Measurements from ENCODE around the gene TTL. TPM values are rescaled to one million over a fixed set of nuclear protein-coding genes. Genes with fewer than 3 reads are reported as not detected.

Gene TTL
- total RNA-seq, 2 experiments from 2014 or later: 29.2 to 29.6 TPM

DNA sequence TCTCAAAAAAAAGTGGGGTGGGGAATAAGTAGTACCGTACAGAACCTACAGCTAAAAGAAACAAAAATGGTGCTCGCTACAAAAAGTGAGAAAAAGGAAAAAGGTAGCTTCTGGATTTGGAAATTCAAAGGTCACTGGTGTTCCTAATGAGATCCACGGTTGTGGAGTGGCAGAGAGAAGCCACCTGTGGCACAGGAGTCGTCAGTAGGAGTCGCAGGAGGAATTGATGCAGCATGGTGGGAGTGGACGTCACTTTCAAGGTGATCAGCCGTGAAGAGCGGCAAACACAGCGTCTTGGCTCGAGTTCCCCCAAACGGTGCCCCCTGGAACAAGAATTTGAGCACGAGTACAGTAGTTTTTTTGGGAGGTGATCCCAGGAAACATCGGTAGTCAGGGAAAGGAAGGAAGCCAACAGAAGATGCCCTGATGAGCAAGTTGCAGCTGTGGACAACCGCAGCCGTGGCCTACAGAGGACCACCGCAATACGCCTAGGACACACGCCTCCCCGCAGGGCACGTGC, 1.4 kb upstream of the TTL start:
- ChIA-PET POLR2A (interaction anchor here (0.6 to 1.3 kb wide), 6 partner anchors 9 to 226 kb away, joined by 3 to 5 read pairs (median 3); partner anchors contain the start of gene ZC3H8), CTCF (interaction anchor here (0.8 to 2.3 kb wide), 18 partner anchors 8 to 246 kb away, joined by 3 to 15 read pairs (median 5); partner anchors contain the start of genes CHCHD5 and POLR1B)
- intact Hi-C loops (cut with micrococcal nuclease): loop anchor here (5.0 to 10.0 kb wide), 2 partner anchors 64 to 102 kb away; partner anchors contain the start of genes CHCHD5 and POLR1B
- Mint-ChIP-seq H3K4me1 (ENCODE audit: low read depth) (peaks cover 23% of the 10 kb centered on the region), H3K27me3 (no peaks in the 10 kb centered on the region), H3K4me3 (peak overlapping the region; percentile 84), H3K9me3 (no peaks in the 10 kb centered on the region), H3K36me3 (ENCODE audit: low read depth) (peaks cover 13% of the 10 kb centered on the region), H3K27ac (peak overlapping the region; percentile 55)
- ATAC-seq: no peak
- TF ChIP-seq CTCF (IDR thresholded peaks at IDR 0.05): no peak
- peak; percentile 27 for DNase-seq

- peak overlapping the region; percentile 87 for H3K27ac Mint-ChIP-seq
- POLR2A ChIA-PET: interaction anchor here (0.5 to 1.3 kb wide), 6 partner anchors 10 to 226 kb away, joined by 3 to 5 read pairs (median 3); partner anchors contain the start of gene ZC3H8
- H3K4me1 Mint-ChIP-seq (ENCODE audit: low read depth): peaks cover 27% of the 10 kb centered on the region
- peak; percentile 89 for ATAC-seq
- H3K9me3 Mint-ChIP-seq: no peaks in the 10 kb centered on the region
- intact Hi-C loops (cut with micrococcal nuclease): loop anchor here (5.0 to 10.0 kb wide), 2 partner anchors 64 to 101 kb away; partner anchors contain the start of genes CHCHD5 and POLR1B
- DNase-seq: peak; percentile 90
- CTCF ChIA-PET: interaction anchor here (0.8 to 2.3 kb wide), 16 partner anchors 8 to 245 kb away, joined by 3 to 15 read pairs (median 5); partner anchors contain the start of genes CHCHD5 and POLR1B
- H3K36me3 Mint-ChIP-seq (ENCODE audit: low read depth): peaks cover 14% of the 10 kb centered on the region
- TF ChIP-seq CTCF (IDR thresholded peaks at IDR 0.05): peak; percentile 81
- peak overlapping the region; percentile 84 for H3K4me3 Mint-ChIP-seq
- H3K27me3 Mint-ChIP-seq: no peaks in the 10 kb centered on the region
These were observed 867 bp upstream of the TTL start for GRCh38 chr2:112481050-112481527.

DNA sequence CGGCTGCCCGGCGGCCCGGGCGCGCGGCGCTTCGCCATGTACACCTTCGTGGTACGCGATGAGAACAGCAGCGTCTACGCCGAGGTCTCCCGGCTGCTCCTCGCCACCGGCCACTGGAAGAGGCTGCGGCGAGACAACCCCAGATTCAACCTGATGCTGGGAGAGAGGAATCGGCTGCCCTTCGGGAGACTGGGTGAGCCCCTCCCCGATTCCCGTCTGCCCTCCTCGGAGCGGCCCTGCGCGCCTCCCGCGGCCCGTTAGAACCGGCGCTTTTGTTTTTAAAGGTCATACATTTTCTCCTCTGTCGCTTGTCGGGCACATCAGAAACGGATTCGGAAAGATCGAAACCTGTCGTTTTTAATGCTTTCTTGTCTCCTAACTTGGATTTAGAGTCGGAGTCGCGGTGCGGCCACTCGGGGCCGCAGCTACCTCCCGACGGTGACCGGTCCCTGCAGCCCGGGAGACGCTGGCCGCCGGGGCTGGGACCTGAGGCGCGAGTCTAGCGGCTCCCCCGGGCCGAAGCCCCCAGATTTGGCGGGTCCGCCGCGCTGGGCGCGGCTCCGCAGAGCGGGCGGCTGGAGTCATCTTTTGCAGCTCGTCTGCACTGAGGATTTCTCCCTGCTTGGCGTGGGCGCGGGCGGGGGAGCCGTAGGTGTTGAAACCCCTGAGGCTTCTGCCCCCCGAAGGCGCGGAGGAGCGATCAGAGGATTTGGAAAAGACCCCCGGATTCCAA, 519 bp downstream of the TTL start:
- H3K4me3 Mint-ChIP-seq: peak overlapping the region; percentile 90
- peak; percentile 42 for DNase-seq
- peak; percentile 4 for ATAC-seq
- no peaks in the 10 kb centered on the region for H3K27me3 Mint-ChIP-seq
- POLR2A ChIA-PET: interaction anchor here (0.7 kb wide), 1 partner anchor 105 kb away, joined by 3 read pairs; no protein-coding TSS in a partner anchor
- no peaks in the 10 kb centered on the region for H3K9me3 Mint-ChIP-seq
- peak overlapping the region; percentile 77 for H3K27ac Mint-ChIP-seq
- CTCF ChIA-PET: no interaction called here
- intact Hi-C loops (cut with micrococcal nuclease): loop anchor here (5.0 to 10.0 kb wide), 2 partner anchors 62 to 100 kb away; partner anchors contain the start of genes CHCHD5 and POLR1B
- no peak for TF ChIP-seq CTCF (IDR thresholded peaks at IDR 0.05)
- peaks cover 41% of the 10 kb centered on the region for H3K4me1 Mint-ChIP-seq (ENCODE audit: low read depth)
- H3K36me3 Mint-ChIP-seq (ENCODE audit: low read depth): peaks cover 16% of the 10 kb centered on the region

DNA sequence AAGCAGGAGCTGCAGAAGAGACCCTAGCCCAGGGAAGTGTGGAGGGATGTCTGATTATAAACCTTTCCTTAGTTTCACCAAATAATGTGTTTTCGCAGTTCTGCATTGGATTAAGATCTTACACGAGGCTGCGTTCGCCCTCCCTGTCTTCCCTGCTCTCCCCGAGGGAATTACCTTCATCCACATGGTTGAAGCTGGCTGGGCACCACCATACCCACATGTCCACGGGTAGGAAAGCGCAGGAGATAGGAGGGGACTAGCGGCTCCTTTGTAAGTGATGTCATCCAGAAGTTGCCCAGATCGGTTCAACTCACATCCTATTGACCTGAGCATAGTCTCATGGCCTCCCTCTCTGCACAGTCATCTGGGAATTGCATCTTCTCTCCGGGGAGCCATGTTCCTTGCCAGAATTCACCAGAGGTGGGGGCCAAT, 1.1 kb downstream of the TTL start:
- H3K9me3 Mint-ChIP-seq: no peaks in the 10 kb centered on the region
- H3K4me1 Mint-ChIP-seq (ENCODE audit: low read depth): peaks cover 45% of the 10 kb centered on the region
- intact Hi-C loops (cut with micrococcal nuclease): loop anchor here (5.0 to 10.0 kb wide), 2 partner anchors 62 to 99 kb away; partner anchors contain the start of genes CHCHD5 and POLR1B
- H3K4me3 Mint-ChIP-seq: peak overlapping the region; percentile 90
- H3K27ac Mint-ChIP-seq: peak overlapping the region; percentile 71
- DNase-seq (peak; percentile 10), ATAC-seq (no peak)
- H3K27me3 Mint-ChIP-seq: no peaks in the 10 kb centered on the region
- POLR2A ChIA-PET: interaction anchor here (0.7 kb wide), 1 partner anchor 104 kb away, joined by 3 read pairs; no protein-coding TSS in a partner anchor
- CTCF ChIA-PET: no interaction called here
- peaks cover 20% of the 10 kb centered on the region for H3K36me3 Mint-ChIP-seq (ENCODE audit: low read depth)
- no peak for TF ChIP-seq CTCF (IDR thresholded peaks at IDR 0.05)

Measured in activated CD8-positive, alpha-beta T cell treated with anti-CD3 and anti-CD28 coated beads for 36 hours (primary cell).